Activated CD4-positive, alpha-beta T cell treated with anti-CD3 and anti-CD28 coated beads, Interleukin-10, Interleukin-2, amounts not matched to agents 100 ng/mL and 50 ng/mL, durations not matched to agents 16 hours and 8 hours (primary cell): ENCODE data around the gene KBTBD3.
"Not testable (repeated sequence)": the region's sequence is repeated elsewhere in the genome, so short reads cannot be mapped to it uniquely, and the experiment has no call there.

Experiments used
- DNase-seq: peaks from one replicate; pipeline ENCODE4 v3.0.0-alpha.2; 2020

KBTBD3 gene

GRCh38 chr11:106061249-106061784 is 15.8 kb downstream of the KBTBD3 start:
- no peak for DNase-seq

- no peak for DNase-seq
Measured at GRCh38 chr11:106059617-106060016, 17.5 kb downstream of the KBTBD3 start.

DNA sequence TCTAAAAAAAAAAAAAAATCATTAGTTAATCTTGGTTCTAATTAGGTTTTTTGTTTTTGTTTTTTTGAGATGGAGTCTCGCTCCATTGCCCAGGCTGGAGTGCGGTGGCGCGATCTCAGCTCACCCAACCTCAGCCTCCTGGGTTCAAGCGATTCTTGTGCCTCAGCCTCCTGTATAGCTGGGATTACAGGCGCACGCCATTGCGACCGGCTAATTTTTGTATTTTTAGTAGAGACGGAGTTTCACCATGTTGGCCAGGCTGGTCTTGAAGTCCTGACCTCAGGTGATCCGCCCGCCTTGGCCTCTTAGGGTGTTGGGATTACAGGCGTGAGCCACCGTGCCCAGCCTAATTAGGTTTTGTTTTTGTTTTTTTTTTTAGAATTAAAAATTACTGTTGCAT is 18.8 kb downstream of the KBTBD3 start:
- DNase-seq: not testable (repeated sequence)

- no peak for DNase-seq
Measured at GRCh38 chr11:106051103-106051502, 26.0 kb downstream of the KBTBD3 start.

- DNase-seq: no peak
Measured at GRCh38 chr11:106049727-106050476, 27.2 kb downstream of the KBTBD3 start.

- DNase-seq: no peak
Measured at GRCh38 chr11:106047631-106048030, 29.5 kb downstream of the KBTBD3 start.

GRCh38 chr11:106043540-106043939 is 33.6 kb downstream of the KBTBD3 start:
- DNase-seq: peak; percentile 62

GRCh38 chr11:106032861-106033260 is 44.3 kb downstream of the KBTBD3 start:
- DNase-seq: no peak

DNA sequence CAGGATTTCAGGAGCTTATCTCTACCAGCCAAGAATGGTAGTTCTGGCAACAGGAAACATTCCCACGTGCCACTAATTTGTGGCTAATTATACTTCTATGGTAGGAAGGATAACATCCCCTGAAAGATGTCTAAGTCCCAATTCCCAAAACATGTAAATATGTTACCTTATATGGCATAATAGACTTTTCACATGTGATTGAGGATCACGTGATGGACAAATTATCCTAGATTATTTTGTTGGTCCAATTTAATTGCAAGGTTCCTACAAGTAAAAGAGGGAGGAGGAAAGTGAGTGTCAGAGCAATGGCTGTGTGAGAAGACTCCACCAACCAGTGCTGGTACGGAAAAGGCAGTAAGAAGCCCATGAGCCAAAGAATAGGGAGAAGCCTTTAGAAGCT is 45.2 kb downstream of the KBTBD3 start:
- no peak for DNase-seq

DNA sequence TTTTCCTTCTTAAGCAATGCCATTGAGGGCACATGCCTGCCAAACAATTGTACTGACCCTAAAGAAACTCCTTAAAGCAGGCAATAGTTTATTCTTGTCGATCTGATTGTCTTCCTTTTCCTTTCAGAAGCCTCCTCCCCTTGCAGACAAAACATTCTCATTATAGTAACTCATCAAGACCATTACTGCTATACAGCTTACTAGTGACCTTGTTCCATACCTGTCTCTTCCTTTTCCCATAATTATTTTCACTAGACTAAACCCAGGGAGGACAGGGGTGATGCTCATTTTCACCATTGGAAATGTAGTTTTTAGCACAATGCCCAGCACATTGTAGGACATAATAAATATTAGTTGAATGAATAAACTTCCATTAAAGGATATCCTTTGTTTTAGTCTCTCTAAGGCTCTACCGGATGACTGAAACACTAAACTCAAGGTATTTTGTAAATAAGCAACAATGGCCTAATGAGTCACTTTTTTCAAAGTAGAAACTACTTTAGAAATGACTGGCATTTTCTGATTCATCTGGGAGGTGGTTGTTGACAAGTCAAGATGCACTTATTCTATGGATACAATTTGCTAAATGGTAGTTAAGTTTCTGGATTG is 45.8 kb downstream of the KBTBD3 start:
- DNase-seq: peak; percentile 75

DNA sequence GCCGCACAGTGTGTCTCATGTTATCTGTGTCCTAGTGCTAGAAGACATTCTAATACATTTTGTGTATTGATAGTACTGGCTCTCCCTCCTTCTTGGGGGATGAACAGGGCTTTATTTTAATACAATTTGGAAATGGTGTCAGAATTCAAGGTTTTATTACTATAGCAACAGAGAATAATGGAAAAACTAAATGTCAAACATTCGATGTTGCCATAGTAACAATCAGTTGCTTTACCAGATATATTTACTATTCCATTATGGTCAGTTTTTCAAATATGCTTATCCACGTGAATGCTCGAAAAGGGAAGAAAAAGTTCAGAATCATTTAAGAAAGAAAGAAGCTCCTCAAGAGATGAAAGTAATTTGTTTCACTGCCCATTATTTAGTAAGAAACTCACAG is 46.5 kb downstream of the KBTBD3 start:
- no peak for DNase-seq

GRCh38 chr11:106022795-106023275 is 54.3 kb downstream of the KBTBD3 start:
- no peak for DNase-seq

GRCh38 chr11:106021967-106022794 is 55.0 kb downstream of the KBTBD3 start, which contains the start of gene MSANTD4:
TSS of gene MSANTD4 (minus strand) at chr11:106022240. CDS start at chr11:106010917, 11,323 bp downstream.
- DNase-seq: peak; percentile 99

DNA sequence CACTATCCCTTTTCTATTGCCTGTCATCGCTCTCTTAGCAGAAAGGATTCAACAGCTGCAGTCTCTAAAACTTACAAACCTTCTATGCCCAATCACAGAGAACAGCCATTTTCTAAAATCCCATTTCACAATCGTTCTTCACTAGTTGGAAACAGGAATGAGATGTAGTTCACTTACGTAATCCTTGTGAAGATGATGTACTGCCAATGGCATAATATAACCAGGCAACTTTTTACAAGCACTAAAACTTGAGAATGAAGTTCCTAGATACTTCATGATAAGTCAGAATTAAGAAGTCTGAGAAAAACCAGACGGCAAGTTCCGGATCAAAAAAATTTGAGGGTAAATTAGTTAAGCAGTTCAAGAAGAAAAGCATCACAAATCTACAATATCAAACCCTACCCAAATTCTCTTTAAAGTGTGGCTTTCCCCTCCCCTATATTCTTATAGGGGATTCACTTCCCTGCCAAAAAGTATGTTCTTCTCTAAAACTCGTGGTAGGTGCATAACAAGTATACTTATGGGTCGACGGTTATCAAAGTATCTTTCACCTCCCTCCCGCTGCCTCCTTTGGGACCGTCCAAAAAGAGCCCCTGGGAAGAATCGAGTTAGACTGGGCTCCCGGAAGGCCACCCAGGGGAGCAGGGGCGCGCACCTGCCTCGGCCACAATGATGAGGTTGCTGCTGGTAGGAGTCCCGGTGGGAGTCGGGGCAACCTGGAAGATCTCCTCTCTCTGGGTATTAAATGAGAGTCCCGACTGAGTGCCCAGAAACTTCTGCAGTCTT is 55.8 kb downstream of the KBTBD3 start:
- no peak for DNase-seq

DNA sequence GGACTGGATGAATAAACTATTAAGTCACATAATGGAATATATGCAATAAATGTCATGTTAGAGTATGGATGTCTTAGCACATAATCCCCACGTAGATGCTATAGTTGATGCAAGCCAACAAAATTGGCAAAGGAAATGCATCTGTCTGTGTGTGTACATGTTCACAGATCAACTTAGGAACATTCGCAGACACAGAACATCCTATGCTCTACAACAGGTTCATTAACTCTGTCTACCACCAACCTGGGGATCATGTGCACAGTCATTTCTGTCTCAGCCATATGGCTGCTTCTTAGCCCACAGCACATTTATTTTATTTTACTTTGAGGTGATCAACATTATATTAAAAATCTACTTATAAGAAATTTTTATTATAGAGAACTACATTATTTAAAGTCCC is 60.1 kb downstream of the KBTBD3 start:
- no peak for DNase-seq

DNA sequence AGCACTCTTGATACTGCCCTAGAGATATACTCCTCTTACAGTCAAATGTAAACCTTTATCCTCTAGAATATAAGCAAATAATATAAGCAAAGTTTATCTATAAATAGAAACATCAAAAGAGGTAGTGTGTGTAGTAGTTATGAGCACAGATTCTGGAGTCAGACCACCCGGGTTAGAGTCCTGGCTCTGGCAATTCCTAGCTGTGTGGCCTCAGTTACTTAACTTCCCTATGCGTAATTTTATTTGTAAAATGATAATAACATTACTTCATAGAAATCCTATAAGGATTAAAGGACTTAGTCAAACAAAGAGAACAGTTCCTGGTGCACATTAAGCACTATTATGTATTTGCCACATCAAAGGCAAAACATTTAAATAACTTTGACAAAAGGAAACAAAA is 62.1 kb downstream of the KBTBD3 start:
- DNase-seq: no peak

DNA sequence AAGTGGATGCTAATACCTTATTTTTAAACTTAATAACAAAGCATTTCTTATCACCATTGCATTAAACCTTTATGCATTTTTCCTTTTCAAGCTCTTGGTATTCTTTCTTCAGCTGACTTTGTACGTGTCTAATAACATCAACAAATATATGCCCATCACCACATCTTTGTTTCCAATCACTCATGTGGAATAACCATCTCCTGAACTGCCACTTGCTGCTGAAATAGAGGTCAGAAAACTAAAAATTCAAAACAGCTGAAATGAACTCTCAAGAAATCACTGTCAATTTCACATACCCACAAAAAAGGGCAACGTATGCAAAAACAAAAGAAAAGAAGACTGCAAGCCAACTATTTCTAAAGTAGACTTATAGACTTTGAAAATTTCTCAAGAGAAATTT is 62.5 kb downstream of the KBTBD3 start:
- no peak for DNase-seq

DNA sequence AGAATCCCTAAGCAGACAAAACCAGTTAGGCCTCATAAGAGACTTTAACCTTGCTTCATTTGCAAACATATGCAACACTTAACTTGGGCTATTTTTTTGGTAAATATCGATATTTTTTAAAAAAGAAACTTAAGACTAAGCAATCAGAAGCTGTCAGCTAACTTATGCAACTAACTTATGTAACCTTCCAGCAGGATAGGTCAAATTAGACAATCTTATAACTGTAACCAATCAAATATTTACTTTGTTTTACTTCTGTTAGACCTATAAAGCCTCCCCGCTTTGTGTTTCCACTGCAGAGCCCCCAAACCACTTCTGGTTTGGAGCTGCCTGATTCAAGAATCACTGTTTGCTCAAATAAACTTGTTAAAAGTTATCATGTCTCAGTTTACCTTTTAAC is 63.1 kb downstream of the KBTBD3 start:
- no peak for DNase-seq

- DNase-seq: no peak
Measured at GRCh38 chr11:106012744-106013143, 64.4 kb downstream of the KBTBD3 start.

DNA sequence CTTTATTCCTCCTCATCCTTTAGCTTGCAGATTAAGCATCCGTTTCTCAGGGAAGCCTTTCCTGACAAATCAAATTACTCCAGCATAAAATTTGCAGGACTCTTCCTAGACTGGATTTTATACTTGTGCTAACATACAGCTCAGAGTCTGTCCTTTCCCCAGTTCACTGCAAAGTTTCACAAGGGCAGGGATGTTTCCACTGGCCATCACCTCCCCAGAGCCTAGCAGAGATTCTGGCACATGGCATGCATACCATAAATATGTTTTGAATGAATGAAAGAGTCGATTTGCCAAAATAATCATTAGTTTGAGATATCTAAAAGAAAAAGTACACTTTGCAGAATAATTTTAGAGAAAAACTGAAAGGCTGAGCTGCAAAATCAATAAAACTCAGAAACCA is 65.7 kb downstream of the KBTBD3 start:
- DNase-seq: no peak

DNA sequence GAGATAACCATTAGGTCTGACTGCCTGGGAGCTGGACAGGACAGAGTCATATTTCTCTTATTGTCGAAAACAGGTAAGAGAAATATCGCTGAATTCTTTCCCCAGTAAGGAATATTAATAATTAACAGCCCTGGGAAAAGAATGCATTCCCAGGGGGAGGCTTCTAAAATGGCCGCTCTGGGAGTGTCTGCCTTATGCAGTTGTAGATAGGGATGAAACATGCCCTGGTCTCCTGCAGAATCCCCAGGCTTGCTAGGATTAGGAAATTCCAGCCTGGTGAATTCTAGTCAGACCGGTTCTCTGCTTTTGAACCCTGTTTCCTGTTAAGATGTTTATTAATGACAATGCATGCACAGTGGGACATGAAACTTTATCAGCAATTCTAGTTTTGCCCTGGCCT is 74.1 kb downstream of the KBTBD3 start:
- not testable (repeated sequence) for DNase-seq

DNA sequence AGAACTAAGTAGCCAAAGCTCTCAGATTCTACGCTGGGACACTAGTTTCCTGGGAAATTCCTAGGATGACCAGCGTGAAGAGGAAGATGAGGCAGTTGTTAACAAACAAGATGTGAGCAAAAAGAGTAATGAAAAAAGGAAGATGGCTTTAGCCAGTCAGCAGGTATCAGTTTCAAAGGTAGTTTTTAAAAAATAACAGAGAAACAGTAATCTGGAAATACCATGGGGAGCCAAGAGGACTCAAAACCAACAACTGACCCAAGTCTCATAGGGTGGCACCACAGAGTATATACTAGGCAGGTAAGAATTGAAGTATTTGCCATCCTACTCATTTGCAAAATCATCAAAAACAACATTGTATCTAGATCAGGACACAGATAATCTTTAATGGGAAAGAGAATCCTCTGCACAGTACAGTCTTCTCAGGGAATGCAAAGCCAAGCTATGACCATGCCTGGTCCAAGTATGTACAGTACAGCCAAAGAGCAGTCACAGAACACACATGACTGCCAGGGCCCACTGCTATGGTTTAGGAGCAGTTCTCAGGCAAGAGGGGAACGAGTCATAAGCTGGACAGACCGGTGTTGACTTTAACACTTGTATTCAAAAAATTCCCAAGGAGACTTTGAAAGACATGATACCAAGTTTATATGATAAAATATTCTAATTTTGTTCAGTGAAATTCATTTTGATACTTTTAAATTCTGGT is 75.7 kb downstream of the KBTBD3 start:
- no peak for DNase-seq
